Activated naive CD4-positive, alpha-beta T cell treated with anti-CD3 and anti-CD28 coated beads for 36 hours (primary cell): ENCODE measurements around the gene DIO3. TPM values are rescaled to one million over a fixed set of nuclear protein-coding genes. Genes with fewer than 3 reads are reported as not detected.

ENCODE experiments used
- CTCF ChIA-PET: fragments of 350-600 bp; sonication (Branson Sonifier 250); formaldehyde crosslinking; loops from one replicate; lab custom pipeline; 2021; ENCODE audit warnings: antibody characterized with exemption; lab: Charles Lee
- DNase-seq: peaks from one replicate; pipeline ENCODE4 v3.0.0-alpha.2; 2020
- H3K27ac Mint-ChIP-seq: one replicate; pipeline ENCODE4 v1.8.0; 2021; ENCODE audit warnings: mild to moderate bottlenecking, mixed read lengths
- H3K27me3 Mint-ChIP-seq: one replicate; pipeline ENCODE4 v1.8.0; 2021; ENCODE audit warnings: low read depth, mixed read lengths
- H3K36me3 Mint-ChIP-seq: one replicate; pipeline ENCODE4 v1.8.0; 2021; ENCODE audit warnings: low read depth, mixed read lengths
- H3K4me1 Mint-ChIP-seq: one replicate; pipeline ENCODE4 v1.8.0; 2021; ENCODE audit warnings: low read depth, mixed read lengths
- H3K4me3 Mint-ChIP-seq: one replicate; pipeline ENCODE4 v1.8.0; 2021; ENCODE audit warnings: mild to moderate bottlenecking, moderate library complexity, mixed read lengths
- H3K9me3 Mint-ChIP-seq: one replicate; pipeline ENCODE4 v1.8.0; 2021; ENCODE audit warnings: mixed read lengths
- intact Hi-C: fragments of 100-400 bp; cut with micrococcal nuclease; formaldehyde crosslinking; loops from one replicate; pipeline ENCODE4 v1.15.1; 2023
- total RNA-seq, 2 experiments: library from RNA; stranded (reverse); gene quantifications; one replicate each; pipeline ENCODE4 v1.2.3, GENCODE V29; 2021

DIO3 gene
- total RNA-seq, 2 experiments from 2014 or later: not detected

- Mint-ChIP-seq H3K9me3 (no peaks in the 10 kb centered on the region), H3K36me3 (no peaks in the 10 kb centered on the region)
- CTCF ChIA-PET: no interaction called here
These were observed 32.2 kb upstream of the DIO3 start for GRCh38 chr14:101529079-101529478.

GRCh38 chr14:101534198-101534597 lies 27.1 kb upstream of the DIO3 start:
- Mint-ChIP-seq H3K27ac (no peak overlapping the region), H3K4me3 (no peak overlapping the region), H3K4me1 (peaks cover 23% of the 10 kb centered on the region), H3K27me3 (no peaks in the 10 kb centered on the region), H3K9me3 (no peaks in the 10 kb centered on the region), H3K36me3 (no peaks in the 10 kb centered on the region)
- intact Hi-C loops: no loop called here
- CTCF ChIA-PET: no interaction called here
- DNase-seq: no peak

More at GRCh38 chr14:101529079-101529478, 32.2 kb upstream of the DIO3 start:
- DNase-seq: no peak
- H3K4me3 Mint-ChIP-seq: no peak overlapping the region
- H3K27ac Mint-ChIP-seq: no peak overlapping the region
- H3K4me1 Mint-ChIP-seq: peaks cover 10% of the 10 kb centered on the region
- peaks cover 3% of the 10 kb centered on the region for H3K27me3 Mint-ChIP-seq
- intact Hi-C loops: no loop called here

GRCh38 chr14:101535232-101535631 lies 26.1 kb upstream of the DIO3 start:
- intact Hi-C loops: no loop called here
- Mint-ChIP-seq H3K27ac (no peak overlapping the region), H3K9me3 (no peaks in the 10 kb centered on the region), H3K4me1 (peaks cover 18% of the 10 kb centered on the region), H3K4me3 (no peak overlapping the region), H3K27me3 (no peaks in the 10 kb centered on the region), H3K36me3 (no peaks in the 10 kb centered on the region)
- no peak for DNase-seq
- CTCF ChIA-PET: no interaction called here

- no peaks in the 10 kb centered on the region for H3K9me3 Mint-ChIP-seq
- no peak for DNase-seq
- no peaks in the 10 kb centered on the region for H3K27me3 Mint-ChIP-seq
- peaks cover 13% of the 10 kb centered on the region for H3K4me1 Mint-ChIP-seq
- CTCF ChIA-PET: no interaction called here
- H3K4me3 Mint-ChIP-seq: no peak overlapping the region
- intact Hi-C loops: no loop called here
- no peaks in the 10 kb centered on the region for H3K36me3 Mint-ChIP-seq
- no peak overlapping the region for H3K27ac Mint-ChIP-seq
These were observed 25.5 kb upstream of the DIO3 start for GRCh38 chr14:101535701-101536207.

- CTCF ChIA-PET: no interaction called here
- Mint-ChIP-seq H3K36me3 (no peaks in the 10 kb centered on the region), H3K4me1 (peaks cover 13% of the 10 kb centered on the region), H3K27me3 (no peaks in the 10 kb centered on the region), H3K4me3 (no peak overlapping the region), H3K27ac (no peak overlapping the region), H3K9me3 (no peaks in the 10 kb centered on the region)
- intact Hi-C loops: no loop called here
- no peak for DNase-seq
These were observed 24.0 kb upstream of the DIO3 start for GRCh38 chr14:101537286-101537685.

GRCh38 chr14:101538878-101539277 lies 22.4 kb upstream of the DIO3 start:
- DNase-seq: no peak
- Mint-ChIP-seq H3K4me1 (peaks cover 13% of the 10 kb centered on the region), H3K9me3 (peaks cover 3% of the 10 kb centered on the region), H3K4me3 (no peak overlapping the region), H3K36me3 (no peaks in the 10 kb centered on the region), H3K27me3 (no peaks in the 10 kb centered on the region), H3K27ac (no peak overlapping the region)
- intact Hi-C loops: no loop called here
- CTCF ChIA-PET: no interaction called here

GRCh38 chr14:101539880-101540279 lies 21.4 kb upstream of the DIO3 start:
- H3K9me3 Mint-ChIP-seq: peaks cover 8% of the 10 kb centered on the region
- H3K4me3 Mint-ChIP-seq: no peak overlapping the region
- H3K36me3 Mint-ChIP-seq: no peaks in the 10 kb centered on the region
- no peak for DNase-seq
- CTCF ChIA-PET: no interaction called here
- H3K27me3 Mint-ChIP-seq: no peaks in the 10 kb centered on the region
- no peak overlapping the region for H3K27ac Mint-ChIP-seq
- intact Hi-C loops: no loop called here
- H3K4me1 Mint-ChIP-seq: peaks cover 12% of the 10 kb centered on the region

- H3K4me3 Mint-ChIP-seq: no peak overlapping the region
- H3K27me3 Mint-ChIP-seq: no peaks in the 10 kb centered on the region
- CTCF ChIA-PET: no interaction called here
- H3K27ac Mint-ChIP-seq: no peak overlapping the region
- peaks cover 3% of the 10 kb centered on the region for H3K4me1 Mint-ChIP-seq
- no peaks in the 10 kb centered on the region for H3K36me3 Mint-ChIP-seq
- peaks cover 8% of the 10 kb centered on the region for H3K9me3 Mint-ChIP-seq
- intact Hi-C loops: no loop called here
- no peak for DNase-seq
These were observed 20.5 kb upstream of the DIO3 start for GRCh38 chr14:101540481-101541462.

GRCh38 chr14:101542391-101542790 lies 18.9 kb upstream of the DIO3 start:
- peaks cover 1% of the 10 kb centered on the region for H3K27me3 Mint-ChIP-seq
- CTCF ChIA-PET: no interaction called here
- intact Hi-C loops: no loop called here
- no peak for DNase-seq
- H3K9me3 Mint-ChIP-seq: peaks cover 8% of the 10 kb centered on the region
- H3K4me3 Mint-ChIP-seq: no peak overlapping the region
- no peaks in the 10 kb centered on the region for H3K4me1 Mint-ChIP-seq
- no peaks in the 10 kb centered on the region for H3K36me3 Mint-ChIP-seq
- no peak overlapping the region for H3K27ac Mint-ChIP-seq

- Mint-ChIP-seq H3K27ac (no peak overlapping the region), H3K9me3 (peaks cover 8% of the 10 kb centered on the region), H3K27me3 (peaks cover 1% of the 10 kb centered on the region), H3K4me3 (no peak overlapping the region), H3K36me3 (no peaks in the 10 kb centered on the region), H3K4me1 (no peaks in the 10 kb centered on the region)
- intact Hi-C loops: no loop called here
- CTCF ChIA-PET: no interaction called here
- DNase-seq: no peak
These were observed 17.5 kb upstream of the DIO3 start for GRCh38 chr14:101543814-101544213.

- no peaks in the 10 kb centered on the region for H3K4me1 Mint-ChIP-seq
- intact Hi-C loops: no loop called here
- H3K27me3 Mint-ChIP-seq: peaks cover 1% of the 10 kb centered on the region
- no peaks in the 10 kb centered on the region for H3K36me3 Mint-ChIP-seq
- no peak overlapping the region for H3K4me3 Mint-ChIP-seq
- DNase-seq: no peak
- no peak overlapping the region for H3K27ac Mint-ChIP-seq
- CTCF ChIA-PET: no interaction called here
- peaks cover 8% of the 10 kb centered on the region for H3K9me3 Mint-ChIP-seq
These were observed 16.7 kb upstream of the DIO3 start for GRCh38 chr14:101544550-101544949.

- DNase-seq: no peak
- H3K27ac Mint-ChIP-seq: no peak overlapping the region
- H3K9me3 Mint-ChIP-seq: peaks cover 8% of the 10 kb centered on the region
- no peak overlapping the region for H3K4me3 Mint-ChIP-seq
- H3K4me1 Mint-ChIP-seq: no peaks in the 10 kb centered on the region
- intact Hi-C loops: no loop called here
- peaks cover 1% of the 10 kb centered on the region for H3K27me3 Mint-ChIP-seq
- no peaks in the 10 kb centered on the region for H3K36me3 Mint-ChIP-seq
- CTCF ChIA-PET: no interaction called here
These were observed 14.6 kb upstream of the DIO3 start for GRCh38 chr14:101546706-101547105.
